A549 (cell line): ENCODE data around the gene RAB4B. TPM values are rescaled to one million over a fixed set of nuclear protein-coding genes. Genes with fewer than 3 reads are reported as not detected.

Source experiments
- ATAC-seq, 2 experiments: fragments of 200-7000 bp in 1 of 2; fragments of >200 bp in 1 of 2; cut with Nextera tagmentation in 1 of 2; cut with Tn5 transposase in 1 of 2; 3 replicates each; pipeline versions ENCODE4 v1.8.0 to v1.9.1; 2018 to 2020; ENCODE audit warnings: mild to moderate bottlenecking in 1 of 2, moderate library complexity in 1 of 2
- CTCF ChIA-PET: fragments of 300-600 bp; sonication (Branson Sonifier 250); formaldehyde crosslinking; extraction: SDS; loops from one replicate; lab custom pipeline; 2021; ENCODE audit warnings: antibody characterized with exemption, inconsistent platforms; lab: Yijun Ruan, JAX
- POLR2A ChIA-PET: fragments of 350-600 bp; formaldehyde crosslinking; extraction: SDS; loops from one replicate; lab custom pipeline; 2021; ENCODE audit warnings: antibody characterized with exemption, inconsistent platforms; lab: Yijun Ruan, JAX
- DNase-seq, 2 experiments: peaks; one replicate each; pipeline versions ENCODE4 v3.0.0 to v3.0.0-alpha.2; 2011 to 2016; ENCODE audit warnings: low read depth in 1 of 2, low spot score in 1 of 2
- FAIRE-seq: peaks from 2 replicates; lab custom pipeline; 2011; peaks lifted over from hg19 to GRCh38; lab: Jason Lieb, UNC
- H3K27ac ChIP-seq, 2 experiments: fragments of >200 bp; sonication (Bioruptor Twin); formaldehyde crosslinking; 3 replicates each; pipeline ENCODE4 v1.5.1; 2016 to 2017
- H3K4me1 ChIP-seq: fragments of >200 bp; sonication (Bioruptor Twin); formaldehyde crosslinking; 3 replicates; pipeline ENCODE4 v1.6.1; 2016
- H3K4me2 ChIP-seq: fragments of >200 bp; sonication (Bioruptor Twin); formaldehyde crosslinking; 3 replicates; pipeline ENCODE4 v1.6.1; 2016
- H3K4me3 ChIP-seq: fragments of >200 bp; sonication (Bioruptor Twin); formaldehyde crosslinking; 3 replicates; pipeline ENCODE4 v1.5.1; 2016
- H3K9me3 ChIP-seq: fragments of >200 bp; sonication (Bioruptor Twin); formaldehyde crosslinking; 3 replicates; pipeline ENCODE4 v1.6.1; 2016
- CBX2 ChIP-seq: fragments of 200-600 bp; sonication (generic); IDR thresholded peaks from 2 replicates; pipeline ENCODE4 v1.6.1; 2016; ENCODE audit warnings: low read depth, mild to moderate bottlenecking, borderline replicate concordance
- CEBPB ChIP-seq, 2 experiments: fragments of >200 bp in 1 of 2; sonication (Bioruptor Twin) in 1 of 2; formaldehyde crosslinking in 1 of 2; IDR thresholded peaks; 2 replicates each; pipeline ENCODE4 v1.6.1; 2012 to 2016
- CHD2 ChIP-seq: fragments of 150-350 bp; IDR thresholded peaks from 2 replicates; pipeline ENCODE4 v1.6.1; 2014; ENCODE audit warnings: low read length; ENCODE audit not compliant: partially characterized antibody
- EP300 ChIP-seq, 2 experiments: fragments of >200 bp; sonication (Bioruptor Twin); formaldehyde crosslinking; IDR thresholded peaks; 2 replicates in 1 of 2; 3 replicates in 1 of 2; pipeline ENCODE4 v1.6.1; 2016 to 2017
- HDAC2 ChIP-seq: fragments of 200-600 bp; sonication (generic); IDR thresholded peaks from 2 replicates; pipeline ENCODE4 v1.6.1; 2016
- HMGXB4 ChIP-seq: fragments of 250-450 bp; sonication (Bioruptor Pico); IDR thresholded peaks from 2 replicates; pipeline ENCODE4 v1.5.0; 2021; ENCODE audit warnings: mild to moderate bottlenecking, moderate library complexity, borderline replicate concordance
- HOXB13 ChIP-seq: fragments of 250-450 bp; sonication (Bioruptor Pico); IDR thresholded peaks from 2 replicates; pipeline ENCODE4 v1.5.0; 2020; ENCODE audit warnings: low read depth, mild to moderate bottlenecking, moderate library complexity
- JUN ChIP-seq, 2 experiments: fragments of >200 bp; sonication (Bioruptor Twin); formaldehyde crosslinking; IDR thresholded peaks; 2 replicates in 1 of 2; 3 replicates in 1 of 2; pipeline ENCODE4 v1.6.1; 2016 to 2017
- MAFK ChIP-seq: fragments of 450-650 bp; IDR thresholded peaks from 2 replicates; pipeline ENCODE4 v1.6.1; 2014; ENCODE audit not compliant: partially characterized antibody
- MYC ChIP-seq: IDR thresholded peaks from 2 replicates; pipeline ENCODE4 v1.6.1; 2012; ENCODE audit warnings: mild to moderate bottlenecking, inconsistent platforms, low read length, improper control_type of control experiment, borderline replicate concordance
- NR3C1 ChIP-seq: fragments of >200 bp; sonication (Bioruptor Twin); formaldehyde crosslinking; IDR thresholded peaks from 3 replicates; pipeline ENCODE4 v1.6.1; 2017
- POLR2A ChIP-seq: IDR thresholded peaks from 2 replicates; pipeline ENCODE4 v1.6.1; 2012; ENCODE audit warnings: mild to moderate bottlenecking, low read length
- RCOR1 ChIP-seq: fragments of 150-350 bp; IDR thresholded peaks from 2 replicates; pipeline ENCODE4 v1.6.1; 2014; ENCODE audit warnings: antibody characterized with exemption, low read length, low read depth
- RFX5 ChIP-seq: fragments of 450-650 bp; IDR thresholded peaks from 2 replicates; pipeline ENCODE4 v1.7.1; 2014; ENCODE audit warnings: antibody characterized with exemption, mild to moderate bottlenecking, moderate library complexity
- WGBS: methylation state at CpG from one replicate; pipeline ENCODE4 v1.1.6; 2017; ENCODE audit errors: missing lambda C conversion rate; 5-methylcytosine and 5-hydroxymethylcytosine counted together
- polyA plus RNA-seq, 4 experiments: library from polyadenylated mRNA; depleted of rRNA in 3 of 4; stranded (reverse); fragments of >200 nt; fragmentation: RNase III in 1 of 4; extraction: RNeasy Plus Mini Kit Qiagen cat#74134 plus additional on column Dnase treatment in 1 of 4; gene quantifications; 2 replicates in 3 of 4; 3 replicates in 1 of 4; pipeline ENCODE4 v1.2.3, GENCODE V29; 2011 to 2017
- TF ChIP-seq, protein P1 (sequence below): fragments of 150-350 bp; IDR thresholded peaks from 2 replicates; pipeline ENCODE4 v1.6.1; 2014; ENCODE audit warnings: low read depth, mild to moderate bottlenecking, low read length
- TF ChIP-seq, protein P2 (sequence below): fragments of 200-600 bp; sonication (generic); IDR thresholded peaks from 2 replicates; pipeline ENCODE4 v1.6.1; 2016; ENCODE audit warnings: antibody characterized with exemption, mild to moderate bottlenecking, moderate library complexity

RAB4B gene
- polyA plus RNA-seq, 2 of the 4 experiments (the other 2 are of a cell fraction) = 20.7 to 22.9 TPM

- Histone ChIP-seq H3K27ac (peak overlapping the region; percentile 85 to 87), H3K9me3 (no peaks in the 10 kb centered on the region), H3K4me1 (peaks cover 56% of the 10 kb centered on the region), H3K4me2 (peak overlapping the region; percentile 73), H3K4me3 (peak overlapping the region; percentile 66)
- POLR2A ChIA-PET = interaction anchor here (0.7 to 1.6 kb wide), 8 partner anchors 8 to 1317 kb away, joined by 3 to 11 read pairs (median 5); partner anchors contain the start of genes EGLN2, NUMBL and RAB4B
- ATAC-seq (no peak), FAIRE-seq (no peak), DNase-seq (no peak)
- TF ChIP-seq NR3C1 (no peak), CEBPB (IDR thresholded peaks at IDR 0.05) (0 out of 4 replicates have a peak, but pooled peaks of 1 of the 2 experiments have one; percentile 37), CBX2 (no peak)
- CTCF ChIA-PET = interaction anchor here (0.6 to 9.7 kb wide), 12 partner anchors 14 to 1612 kb away, joined by 3 to 71 read pairs (median 4); partner anchors contain the start of gene EGLN2
- WGBS = 67% methylated on average over 12 of the region's 12 CpGs
Observed at GRCh38 chr19:40752257-40752781, 25.7 kb upstream of the RAB4B start.

- peaks cover 42% of the 10 kb centered on the region for H3K4me1 ChIP-seq
- WGBS = 87% methylated on average over 9 of the region's 9 CpGs
- CTCF ChIA-PET = interaction anchor here (0.6 to 9.7 kb wide), 16 partner anchors 9 to 411 kb away, joined by 3 to 71 read pairs (median 4); partner anchors contain the start of genes COQ8B, EGLN2 and ITPKC
- DNase-seq (peak in 1 of 2 experiments; percentile 53), FAIRE-seq (no peak), ATAC-seq (no peak)
- POLR2A ChIA-PET = interaction anchor here (0.6 to 2.4 kb wide), 6 partner anchors 23 to 250 kb away, joined by 3 to 17 read pairs (median 8); partner anchors contain the start of genes COQ8B, ITPKC and RAB4B
- peak overlapping the region; percentile 19 to 60; a peak in 4 of 6 replicates for H3K27ac ChIP-seq
- no peak for TF ChIP-seq JUN (IDR thresholded peaks at IDR 0.05)
- TF ChIP-seq POLR2A = 0 out of 2 replicates have a peak, but pooled peaks have one; percentile 7
- TF ChIP-seq CEBPB (IDR thresholded peaks at IDR 0.05) = peak; percentile 46 to 67; a peak in 2 of 4 replicates
- H3K4me3 ChIP-seq = peak overlapping the region; percentile 4; the same call in 2 of the 3 replicates
- H3K9me3 ChIP-seq = no peaks in the 10 kb centered on the region
- peak overlapping the region; percentile 64 for H3K4me2 ChIP-seq
Observed at GRCh38 chr19:40754611-40755247, 23.3 kb upstream of the RAB4B start.

- Histone ChIP-seq H3K4me2 (peak overlapping the region; percentile 64), H3K4me3 (no peak overlapping the region), H3K4me1 (peaks cover 40% of the 10 kb centered on the region), H3K9me3 (no peaks in the 10 kb centered on the region), H3K27ac (peak overlapping the region in 1 of 2 experiments; percentile 60; a peak in 1 of 6 replicates)
- POLR2A ChIA-PET = interaction anchor here (0.6 to 2.4 kb wide), 5 partner anchors 23 to 92 kb away, joined by 3 to 17 read pairs (median 11); partner anchors contain the start of genes COQ8B, ITPKC and RAB4B
- CTCF ChIA-PET = interaction anchor here (0.6 to 9.7 kb wide), 14 partner anchors 9 to 410 kb away, joined by 3 to 71 read pairs (median 4); partner anchors contain the start of gene EGLN2
- no peak for FAIRE-seq
- TF ChIP-seq MAFK (no peak), EP300 (IDR thresholded peaks at IDR 0.05) (no peak), MYC (no peak), RFX5 (no peak), CBX2 (no peak), CHD2 (no peak), RCOR1 (no peak), HDAC2 (no peak), NR3C1 (no peak), HMGXB4 (CRISPR knock-in tag) (no peak), HOXB13 (CRISPR knock-in tag) (no peak)
- TF ChIP-seq, protein P1, sequence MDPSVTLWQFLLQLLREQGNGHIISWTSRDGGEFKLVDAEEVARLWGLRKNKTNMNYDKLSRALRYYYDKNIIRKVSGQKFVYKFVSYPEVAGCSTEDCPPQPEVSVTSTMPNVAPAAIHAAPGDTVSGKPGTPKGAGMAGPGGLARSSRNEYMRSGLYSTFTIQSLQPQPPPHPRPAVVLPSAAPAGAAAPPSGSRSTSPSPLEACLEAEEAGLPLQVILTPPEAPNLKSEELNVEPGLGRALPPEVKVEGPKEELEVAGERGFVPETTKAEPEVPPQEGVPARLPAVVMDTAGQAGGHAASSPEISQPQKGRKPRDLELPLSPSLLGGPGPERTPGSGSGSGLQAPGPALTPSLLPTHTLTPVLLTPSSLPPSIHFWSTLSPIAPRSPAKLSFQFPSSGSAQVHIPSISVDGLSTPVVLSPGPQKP = no peak
- TF ChIP-seq, protein P2, sequence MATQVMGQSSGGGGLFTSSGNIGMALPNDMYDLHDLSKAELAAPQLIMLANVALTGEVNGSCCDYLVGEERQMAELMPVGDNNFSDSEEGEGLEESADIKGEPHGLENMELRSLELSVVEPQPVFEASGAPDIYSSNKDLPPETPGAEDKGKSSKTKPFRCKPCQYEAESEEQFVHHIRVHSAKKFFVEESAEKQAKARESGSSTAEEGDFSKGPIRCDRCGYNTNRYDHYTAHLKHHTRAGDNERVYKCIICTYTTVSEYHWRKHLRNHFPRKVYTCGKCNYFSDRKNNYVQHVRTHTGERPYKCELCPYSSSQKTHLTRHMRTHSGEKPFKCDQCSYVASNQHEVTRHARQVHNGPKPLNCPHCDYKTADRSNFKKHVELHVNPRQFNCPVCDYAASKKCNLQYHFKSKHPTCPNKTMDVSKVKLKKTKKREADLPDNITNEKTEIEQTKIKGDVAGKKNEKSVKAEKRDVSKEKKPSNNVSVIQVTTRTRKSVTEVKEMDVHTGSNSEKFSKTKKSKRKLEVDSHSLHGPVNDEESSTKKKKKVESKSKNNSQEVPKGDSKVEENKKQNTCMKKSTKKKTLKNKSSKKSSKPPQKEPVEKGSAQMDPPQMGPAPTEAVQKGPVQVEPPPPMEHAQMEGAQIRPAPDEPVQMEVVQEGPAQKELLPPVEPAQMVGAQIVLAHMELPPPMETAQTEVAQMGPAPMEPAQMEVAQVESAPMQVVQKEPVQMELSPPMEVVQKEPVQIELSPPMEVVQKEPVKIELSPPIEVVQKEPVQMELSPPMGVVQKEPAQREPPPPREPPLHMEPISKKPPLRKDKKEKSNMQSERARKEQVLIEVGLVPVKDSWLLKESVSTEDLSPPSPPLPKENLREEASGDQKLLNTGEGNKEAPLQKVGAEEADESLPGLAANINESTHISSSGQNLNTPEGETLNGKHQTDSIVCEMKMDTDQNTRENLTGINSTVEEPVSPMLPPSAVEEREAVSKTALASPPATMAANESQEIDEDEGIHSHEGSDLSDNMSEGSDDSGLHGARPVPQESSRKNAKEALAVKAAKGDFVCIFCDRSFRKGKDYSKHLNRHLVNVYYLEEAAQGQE = no peak
- 100% methylated on average over 3 of the region's 3 CpGs for WGBS
- DNase-seq = no peak
- no peak for ATAC-seq
Observed at GRCh38 chr19:40755248-40755624, 22.8 kb upstream of the RAB4B start.
